Heart right ventricle (tissue), 16 donors: Measurements from ENCODE around the gene MRPS18C. TPM values are rescaled to one million over a fixed set of nuclear protein-coding genes. Genes with fewer than 3 reads are reported as not detected.

Source experiments
- ATAC-seq, 8 donors: fragments of 200-7000 bp; cut with Tn5 transposase; one replicate each; pipeline ENCODE4 v1.9.1; 2020; ENCODE audit warnings: mild to moderate bottlenecking in 8 of 8, moderate library complexity in 8 of 8, moderate number of reproducible peaks in 1 of 8
- DNase-seq, 2 donors: peaks; one replicate each; pipeline ENCODE4 v3.0.0-alpha.2; 2020
- H3K27ac ChIP-seq, 10 donors: fragments of 200-600 bp; sonication (generic) in 2 of 10; one replicate each; pipeline versions ENCODE4 v1.5.0 to v1.8.0; 2020 to 2022; ENCODE audit warnings: mild to moderate bottlenecking in 3 of 10
- H3K27me3 ChIP-seq, 7 donors: fragments of 200-600 bp; one replicate each; pipeline ENCODE4 v1.8.0; 2021 to 2022; ENCODE audit warnings: mild to moderate bottlenecking in 2 of 7
- H3K36me3 ChIP-seq, 9 donors: fragments of 200-600 bp; sonication (generic) in 1 of 9; one replicate each; pipeline versions ENCODE4 v1.5.0 to v1.8.0; 2020 to 2022; ENCODE audit warnings: mild to moderate bottlenecking in 2 of 9
- H3K4me1 ChIP-seq, 9 donors: fragments of 200-600 bp; sonication (generic) in 1 of 9; one replicate each; pipeline versions ENCODE4 v1.5.0 to v1.8.0; 2020 to 2022; ENCODE audit warnings: mild to moderate bottlenecking in 4 of 9
- H3K4me3 ChIP-seq, 10 donors: fragments of 200-600 bp; sonication (generic) in 2 of 10; one replicate each; pipeline versions ENCODE4 v1.5.0 to v1.8.0; 2020 to 2022; ENCODE audit warnings: mild to moderate bottlenecking in 7 of 10, moderate library complexity in 2 of 10
- H3K9me3 ChIP-seq, 11 donors: fragments of 200-600 bp in 10 of 11; sonication (generic) in 2 of 11; one replicate each; pipeline versions ENCODE4 v1.5.0 to v1.8.0; 2013 to 2022; ENCODE audit warnings: mild to moderate bottlenecking in 2 of 11, control low read depth in 1 of 11, moderate library complexity in 1 of 11
- WGBS, 2 donors: extraction: QIAGEN DNeasy Blood & Tissue Kit; methylation state at CpG; one replicate each; pipeline ENCODE4 v1.1.7; 2013; ENCODE audit warnings: inconsistent platforms in 1 of 2; 5-methylcytosine and 5-hydroxymethylcytosine counted together
- intact Hi-C, 10 donors: fragments of 100-400 bp; cut with DNase I; formaldehyde crosslinking; loops; one replicate each; pipeline versions ENCODE4 v1.11.1 to v1.14.2; 2022
- polyA plus RNA-seq, 2 donors: library from polyadenylated mRNA; stranded (reverse); fragments of 200-250 nt; gene quantifications; one replicate each; pipeline ENCODE4 v1.2.3, GENCODE V29; 2013
- total RNA-seq, 10 donors: library from RNA; stranded (reverse); fragmentation: NEBNext Ultra II Directional in 3 of 10; extraction: Animal tissue kit (Norgen Biotek cat#: 25700) in 3 of 10; gene quantifications; one replicate each; pipeline versions ENCODE4 v1.2.1 to v1.2.4, GENCODE V29; 2021 to 2023
- TF ChIP-seq, protein P1 (sequence below), 9 donors: fragments of 200-600 bp; sonication (generic) in 2 of 9; IDR thresholded peaks; one replicate each; pipeline versions ENCODE4 v1.5.0 to v1.8.0; 2021 to 2022; ENCODE audit warnings: antibody characterized with exemption in 9 of 9, mild to moderate bottlenecking in 5 of 9, moderate library complexity in 1 of 9
- donor health status: Arrhythmogenic right ventricular cardiomyopathy.
- donor health status: ischemic (EF 13 %, LVEDD 7.1; RV severe dilation, severe dysfunction).
- donor health status: healthy with polysubstance abuse.
- donor health status: DM: no; HTN: yes; CAD: no.
- donor health status: DM: no; HTN: no; CAD: no.
- donor health status: ischemic (EF 25% LVEDD 6.9; RV normal size, moderate dysfunction).
- donor health status: ischemic (EF 25% LVEDD 5.7; RV mildly dilated, moderate dysfunction).
- donor health status: healthy.
- donor health status: DM: yes; HTN: yes; CAD: no.
- donor health status: Ischemic cardiomyopathy.
- donor health status: ischemic (EF 35%, LVEDD 5.7; RV mildly dilated, moderate dysfunction).
- donor health status: nonischemic (EF 11% LVEDD 7.7; RV severe dilation, severe dysfunction).
- donor health status: DM: yes; HTN: yes; CAD: no.
- donor health status: PGD.
- donor health status: ischemic (EF 29% LVEDD 5.4; RV normal size, mild dysfunction).
- donor health status: nonischemic (EF 23%, LVEDD 6.1; RV moderate dilation, normal function).

Gene MRPS18C
- total and polyA plus RNA-seq, 12 donors: 40.6 to 81.9 (median 58.2) TPM

DNA sequence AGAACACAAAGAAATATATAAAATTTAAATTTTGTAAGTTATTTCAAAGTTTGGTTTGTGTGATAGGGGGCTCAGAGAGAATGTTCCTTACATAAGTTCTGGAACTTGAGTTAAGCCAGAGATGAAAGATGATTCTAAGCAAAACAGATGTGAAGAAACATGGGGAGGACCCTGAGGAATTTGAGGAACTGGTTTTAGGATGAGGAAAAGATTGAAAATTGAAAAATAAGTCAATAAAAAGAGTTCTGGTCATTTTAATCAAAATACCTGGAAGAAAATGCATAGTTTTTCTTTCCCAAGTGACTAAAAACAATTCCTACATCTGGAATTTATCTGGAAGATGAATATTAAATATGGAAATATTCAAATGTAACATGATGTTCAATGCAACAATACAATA, 37.6 kb upstream of the MRPS18C start:
- peaks cover 0 to 100% (median 54%) of the 10 kb centered on the region in 9 donors for H3K36me3 ChIP-seq
- intact Hi-C loops: no loop called here
- no peak overlapping the region for H3K27ac ChIP-seq
- TF ChIP-seq, protein P1, sequence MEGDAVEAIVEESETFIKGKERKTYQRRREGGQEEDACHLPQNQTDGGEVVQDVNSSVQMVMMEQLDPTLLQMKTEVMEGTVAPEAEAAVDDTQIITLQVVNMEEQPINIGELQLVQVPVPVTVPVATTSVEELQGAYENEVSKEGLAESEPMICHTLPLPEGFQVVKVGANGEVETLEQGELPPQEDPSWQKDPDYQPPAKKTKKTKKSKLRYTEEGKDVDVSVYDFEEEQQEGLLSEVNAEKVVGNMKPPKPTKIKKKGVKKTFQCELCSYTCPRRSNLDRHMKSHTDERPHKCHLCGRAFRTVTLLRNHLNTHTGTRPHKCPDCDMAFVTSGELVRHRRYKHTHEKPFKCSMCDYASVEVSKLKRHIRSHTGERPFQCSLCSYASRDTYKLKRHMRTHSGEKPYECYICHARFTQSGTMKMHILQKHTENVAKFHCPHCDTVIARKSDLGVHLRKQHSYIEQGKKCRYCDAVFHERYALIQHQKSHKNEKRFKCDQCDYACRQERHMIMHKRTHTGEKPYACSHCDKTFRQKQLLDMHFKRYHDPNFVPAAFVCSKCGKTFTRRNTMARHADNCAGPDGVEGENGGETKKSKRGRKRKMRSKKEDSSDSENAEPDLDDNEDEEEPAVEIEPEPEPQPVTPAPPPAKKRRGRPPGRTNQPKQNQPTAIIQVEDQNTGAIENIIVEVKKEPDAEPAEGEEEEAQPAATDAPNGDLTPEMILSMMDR (IDR thresholded peaks at IDR 0.05): no peak
- H3K9me3 ChIP-seq: no peaks in the 10 kb centered on the region
- no peak for DNase-seq
- no peak overlapping the region for H3K4me3 ChIP-seq
- no peaks in the 10 kb centered on the region for H3K4me1 ChIP-seq
- no peaks in the 10 kb centered on the region for H3K27me3 ChIP-seq
- no peak for ATAC-seq

DNA sequence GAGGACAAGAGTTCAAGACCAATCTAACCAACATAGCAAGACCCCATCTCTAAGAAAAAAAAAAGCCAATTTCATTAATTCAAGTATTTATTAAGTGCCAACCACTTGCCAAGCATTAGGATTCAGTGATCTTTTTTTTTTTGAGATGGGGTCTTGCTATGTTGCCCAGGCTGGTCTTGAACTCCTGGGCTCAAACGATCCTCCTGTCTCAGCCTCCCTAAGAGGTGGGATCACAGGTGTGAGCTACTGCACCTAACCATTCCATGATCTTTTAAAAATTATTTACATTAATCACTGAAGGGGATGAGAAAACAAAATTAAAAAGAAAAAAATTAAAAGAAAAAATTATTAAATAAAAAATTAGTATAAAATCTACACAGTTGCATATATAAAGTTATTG, 24.7 kb upstream of the MRPS18C start:
- Histone ChIP-seq H3K4me3 (no peak overlapping the region), H3K36me3 (peaks cover 0 to 95% (median 14%) of the 10 kb centered on the region in 9 donors), H3K4me1 (no peaks in the 10 kb centered on the region), H3K27ac (no peak overlapping the region), H3K9me3 (no peaks in the 10 kb centered on the region), H3K27me3 (no peaks in the 10 kb centered on the region)
- WGBS, 2 donors: 96 to 100% methylated on average over 1 of the region's 1 CpG
- TF ChIP-seq, protein P1 (IDR thresholded peaks at IDR 0.05): no peak
- no peak for ATAC-seq
- intact Hi-C loops: no loop called here
- DNase-seq: no peak

DNA sequence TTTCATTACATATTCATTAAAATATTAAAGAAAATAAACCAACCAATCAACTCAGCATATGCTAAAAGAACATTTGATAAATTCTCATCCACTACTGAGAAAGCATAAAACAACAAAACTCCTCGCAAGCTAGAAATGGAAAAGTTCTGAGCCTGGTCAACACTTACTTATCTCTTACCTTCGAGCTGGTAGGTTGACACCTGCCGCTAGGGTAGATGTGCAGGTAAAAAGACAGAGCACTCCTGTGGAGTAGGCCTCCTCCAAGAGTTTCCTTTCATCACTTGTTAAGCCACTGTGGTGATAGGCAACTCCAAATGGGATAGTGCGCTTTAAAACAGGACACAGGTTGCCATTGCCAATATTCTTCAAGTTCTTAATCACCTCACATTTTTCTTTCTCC, 19.2 kb upstream of the MRPS18C start:
- ATAC-seq (no peak), DNase-seq (no peak)
- Histone ChIP-seq H3K9me3 (no peaks in the 10 kb centered on the region), H3K27me3 (no peaks in the 10 kb centered on the region), H3K27ac (no peak overlapping the region), H3K36me3 (peaks cover 0 to 94% (median 19%) of the 10 kb centered on the region in 9 donors), H3K4me1 (no peaks in the 10 kb centered on the region), H3K4me3 (no peak overlapping the region)
- intact Hi-C loops: no loop called here
- 89 to 96% methylated on average over 4 of the region's 4 CpGs for WGBS, 2 donors
- TF ChIP-seq, protein P1 (IDR thresholded peaks at IDR 0.05): no peak

DNA sequence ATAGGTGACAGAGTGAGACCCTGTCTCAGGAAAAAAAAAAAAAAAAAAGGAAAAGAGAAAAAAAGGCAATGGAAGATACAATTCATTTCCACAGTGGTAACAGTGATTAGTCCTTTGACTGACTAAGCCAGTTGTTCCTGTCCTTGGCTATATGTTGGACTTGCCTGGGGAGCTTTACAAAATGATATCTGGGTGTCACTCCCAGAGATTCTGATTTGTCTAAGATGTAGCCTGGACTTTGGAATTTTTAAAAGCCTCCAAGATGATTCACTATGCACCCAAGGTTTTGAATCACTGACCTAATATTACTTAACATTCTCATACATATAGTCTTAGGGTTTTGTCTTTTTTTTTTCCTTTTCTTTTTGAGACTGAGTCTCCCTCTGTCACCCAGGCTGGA, 17.1 kb upstream of the MRPS18C start:
- no peak overlapping the region for H3K27ac ChIP-seq
- no peak overlapping the region for H3K4me3 ChIP-seq
- TF ChIP-seq, protein P1 (IDR thresholded peaks at IDR 0.05): no peak
- peaks cover 0 to 99% (median 22%) of the 10 kb centered on the region in 9 donors for H3K36me3 ChIP-seq
- H3K4me1 ChIP-seq: no peaks in the 10 kb centered on the region
- ATAC-seq (no peak), DNase-seq (no peak)
- no peaks in the 10 kb centered on the region for H3K9me3 ChIP-seq
- H3K27me3 ChIP-seq: no peaks in the 10 kb centered on the region
- intact Hi-C loops: no loop called here
